Measurements from ENCODE around the gene ZNRF1.

DNA sequence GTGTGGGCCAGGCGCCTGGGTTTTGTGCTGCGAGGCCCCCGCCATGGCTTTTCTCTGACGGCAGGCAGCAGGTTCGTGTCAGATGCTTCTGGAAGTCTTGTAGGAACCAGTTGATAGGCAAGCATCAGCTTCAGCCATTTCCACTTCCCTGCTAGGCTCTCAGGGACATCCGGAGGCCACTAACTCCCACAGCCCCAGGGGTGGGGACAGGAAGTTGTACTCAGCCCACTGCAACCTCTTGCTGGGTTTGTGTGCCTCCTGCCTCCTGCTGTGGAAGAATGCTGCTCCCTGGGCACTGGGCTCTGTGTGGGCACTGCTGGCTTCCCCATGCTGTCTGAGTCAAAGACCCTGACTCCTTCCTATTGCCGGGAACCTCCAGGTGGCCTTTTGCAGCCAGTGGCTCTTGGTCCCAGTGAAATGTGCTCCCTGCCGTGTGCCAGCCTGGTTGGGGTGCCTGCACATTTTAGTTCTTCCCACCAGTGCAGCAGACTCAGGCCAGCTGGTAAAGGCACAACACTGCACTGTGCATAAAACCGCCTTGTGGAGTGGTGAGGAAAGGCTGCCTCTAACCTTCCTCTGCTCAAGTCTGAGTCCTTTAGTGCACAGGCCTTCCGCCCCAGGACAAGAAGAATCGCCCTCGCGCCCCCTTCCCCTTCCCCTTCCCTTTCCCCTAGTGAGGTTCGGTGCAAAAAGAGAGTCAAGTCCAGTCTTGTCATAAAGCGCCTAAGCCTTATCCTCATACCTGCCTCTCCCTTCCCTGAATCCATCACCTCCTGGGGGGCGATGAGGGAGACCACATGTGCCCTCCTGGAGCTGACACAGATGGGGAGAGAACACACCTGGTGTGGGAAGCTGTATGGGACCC, 101.1 kb downstream of the ZNRF1 start:
- peak in 3 of 12 donors; percentile 8 to 35 (median 19) for TF ChIP-seq CTCF (IDR thresholded peaks at IDR 0.05)
- no peak for TF ChIP-seq POLR2A (IDR thresholded peaks at IDR 0.05)

All from heart left ventricle (tissue), 13 donors.